ENCODE results near the gene MGAT3.
A peak's percentile ranks its signal among the peaks of the same experiment; 100 is the strongest.

The MGAT3 gene

DNA sequence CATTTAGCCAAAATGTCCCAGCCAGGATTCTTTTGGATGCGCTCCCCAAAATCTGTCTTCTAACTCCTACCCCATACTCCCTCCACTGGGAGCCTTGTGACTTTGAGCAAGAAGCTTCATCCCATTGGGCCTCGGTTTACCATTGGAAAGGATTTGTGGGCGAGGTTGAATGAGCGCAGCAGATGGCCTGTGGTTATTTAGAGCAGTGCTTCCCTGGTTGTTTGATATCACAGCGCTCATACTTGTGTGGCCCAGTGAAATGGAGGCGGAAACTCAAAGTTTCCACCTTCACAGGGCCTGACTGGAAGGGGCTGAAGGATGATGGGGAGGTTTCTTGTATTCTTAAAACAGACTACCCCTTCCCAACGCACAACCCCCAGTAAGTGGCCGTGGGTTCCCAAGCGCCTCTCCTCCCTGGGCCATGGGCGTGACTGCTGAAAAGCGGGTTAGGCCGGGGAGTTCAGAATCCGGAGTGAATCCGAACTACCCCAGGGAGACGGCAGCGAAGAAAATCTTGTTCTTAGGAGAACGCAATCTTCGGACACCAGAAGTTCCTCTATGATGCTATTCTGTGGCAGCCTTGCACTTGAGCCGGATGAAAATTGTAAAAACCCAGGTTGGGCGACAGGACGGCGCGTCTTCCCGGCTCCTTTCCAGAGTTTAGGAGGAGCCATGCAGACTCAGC is 62.3 kb downstream of the MGAT3 start:
- TF ChIP-seq, protein P1, sequence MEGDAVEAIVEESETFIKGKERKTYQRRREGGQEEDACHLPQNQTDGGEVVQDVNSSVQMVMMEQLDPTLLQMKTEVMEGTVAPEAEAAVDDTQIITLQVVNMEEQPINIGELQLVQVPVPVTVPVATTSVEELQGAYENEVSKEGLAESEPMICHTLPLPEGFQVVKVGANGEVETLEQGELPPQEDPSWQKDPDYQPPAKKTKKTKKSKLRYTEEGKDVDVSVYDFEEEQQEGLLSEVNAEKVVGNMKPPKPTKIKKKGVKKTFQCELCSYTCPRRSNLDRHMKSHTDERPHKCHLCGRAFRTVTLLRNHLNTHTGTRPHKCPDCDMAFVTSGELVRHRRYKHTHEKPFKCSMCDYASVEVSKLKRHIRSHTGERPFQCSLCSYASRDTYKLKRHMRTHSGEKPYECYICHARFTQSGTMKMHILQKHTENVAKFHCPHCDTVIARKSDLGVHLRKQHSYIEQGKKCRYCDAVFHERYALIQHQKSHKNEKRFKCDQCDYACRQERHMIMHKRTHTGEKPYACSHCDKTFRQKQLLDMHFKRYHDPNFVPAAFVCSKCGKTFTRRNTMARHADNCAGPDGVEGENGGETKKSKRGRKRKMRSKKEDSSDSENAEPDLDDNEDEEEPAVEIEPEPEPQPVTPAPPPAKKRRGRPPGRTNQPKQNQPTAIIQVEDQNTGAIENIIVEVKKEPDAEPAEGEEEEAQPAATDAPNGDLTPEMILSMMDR (conservative IDR thresholded peaks at IDR 0.05) = no peak
- TF ChIP-seq ZFX (IDR thresholded peaks at IDR 0.05) = no peak
- peak overlapping the region; percentile 100 for H3K27ac ChIP-seq

DNA sequence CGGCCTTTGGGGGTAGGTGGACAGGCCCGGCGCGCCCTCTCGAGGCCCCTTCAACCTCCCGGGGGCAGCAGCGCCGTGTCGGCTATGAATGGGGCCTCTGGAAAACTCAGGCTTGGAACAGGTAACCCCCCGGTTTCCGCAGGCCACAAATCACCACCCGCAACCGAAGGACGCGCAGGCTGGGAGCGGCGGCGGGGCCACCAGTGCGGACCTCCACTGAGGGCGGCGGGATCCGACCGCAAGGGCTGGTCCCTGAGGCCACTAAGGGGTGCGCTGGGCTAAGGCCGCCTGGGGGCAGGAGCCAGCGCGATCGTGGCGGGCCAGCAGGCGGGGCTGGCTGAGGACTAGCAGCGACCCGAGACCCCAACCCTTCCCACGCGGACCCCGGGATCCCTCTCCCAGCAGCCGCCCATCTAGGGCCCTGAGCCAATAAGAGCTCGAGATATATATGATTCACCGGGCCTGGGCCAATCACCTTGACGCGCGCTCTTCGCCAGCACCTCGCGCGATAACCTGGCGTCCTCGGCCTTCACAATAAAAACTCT is 62.9 kb downstream of the MGAT3 start:
- peak; percentile 86 for TF ChIP-seq ZFX (IDR thresholded peaks at IDR 0.05)
- TF ChIP-seq, protein P1 (conservative IDR thresholded peaks at IDR 0.05) = peak; percentile 58
- peak overlapping the region; percentile 100 for H3K27ac ChIP-seq

DNA sequence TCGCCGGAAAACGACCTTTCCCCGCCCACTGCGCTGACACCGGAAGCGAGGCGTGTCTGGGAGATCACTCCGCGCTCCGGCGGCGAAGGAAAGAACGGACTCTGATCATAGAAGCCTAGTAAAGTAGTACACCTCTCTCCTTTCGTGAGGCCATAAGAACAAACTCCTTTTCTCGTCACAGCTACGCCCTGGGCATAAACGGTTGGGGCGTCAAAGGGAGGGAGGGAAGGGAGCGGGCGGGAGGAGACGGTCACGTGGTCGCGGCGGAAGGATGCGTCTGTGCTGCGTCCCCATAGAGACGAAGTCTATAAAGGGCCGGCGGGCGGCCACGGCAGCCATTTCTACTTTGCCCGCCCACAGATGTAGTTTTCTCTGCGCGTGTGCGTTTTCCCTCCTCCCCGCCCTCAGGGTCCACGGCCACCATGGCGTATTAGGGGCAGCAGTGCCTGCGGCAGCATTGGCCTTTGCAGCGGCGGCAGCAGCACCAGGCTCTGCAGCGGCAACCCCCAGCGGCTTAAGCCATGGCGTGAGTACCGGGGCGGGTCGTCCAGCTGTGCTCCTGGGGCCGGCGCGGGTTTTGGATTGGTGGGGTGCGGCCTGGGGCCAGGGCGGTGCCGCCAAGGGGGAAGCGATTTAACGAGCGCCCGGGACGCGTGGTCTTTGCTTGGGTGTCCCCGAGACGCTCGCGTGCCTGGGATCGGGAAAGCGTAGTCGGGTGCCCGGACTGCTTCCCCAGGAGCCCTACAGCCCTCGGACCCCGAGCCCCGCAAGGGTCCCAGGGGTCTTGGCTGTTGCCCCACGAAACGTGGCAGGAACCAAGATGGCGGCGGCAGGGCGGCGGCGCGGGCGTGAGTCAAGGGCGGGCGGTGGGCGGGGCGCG is 63.7 kb downstream of the MGAT3 start, which contains the start of gene ATF4:
ATF4 (plus strand) TSS at position 337 of the 880 bp plus-strand sequence. CDS start 884 bp downstream, outside the sequence.
- peak within 1 kb of the TSS; percentile 100 for H3K27ac ChIP-seq
- TF ChIP-seq, protein P1 (conservative IDR thresholded peaks at IDR 0.05) = no peak
- no peak for TF ChIP-seq ZFX (IDR thresholded peaks at IDR 0.05)

DNA sequence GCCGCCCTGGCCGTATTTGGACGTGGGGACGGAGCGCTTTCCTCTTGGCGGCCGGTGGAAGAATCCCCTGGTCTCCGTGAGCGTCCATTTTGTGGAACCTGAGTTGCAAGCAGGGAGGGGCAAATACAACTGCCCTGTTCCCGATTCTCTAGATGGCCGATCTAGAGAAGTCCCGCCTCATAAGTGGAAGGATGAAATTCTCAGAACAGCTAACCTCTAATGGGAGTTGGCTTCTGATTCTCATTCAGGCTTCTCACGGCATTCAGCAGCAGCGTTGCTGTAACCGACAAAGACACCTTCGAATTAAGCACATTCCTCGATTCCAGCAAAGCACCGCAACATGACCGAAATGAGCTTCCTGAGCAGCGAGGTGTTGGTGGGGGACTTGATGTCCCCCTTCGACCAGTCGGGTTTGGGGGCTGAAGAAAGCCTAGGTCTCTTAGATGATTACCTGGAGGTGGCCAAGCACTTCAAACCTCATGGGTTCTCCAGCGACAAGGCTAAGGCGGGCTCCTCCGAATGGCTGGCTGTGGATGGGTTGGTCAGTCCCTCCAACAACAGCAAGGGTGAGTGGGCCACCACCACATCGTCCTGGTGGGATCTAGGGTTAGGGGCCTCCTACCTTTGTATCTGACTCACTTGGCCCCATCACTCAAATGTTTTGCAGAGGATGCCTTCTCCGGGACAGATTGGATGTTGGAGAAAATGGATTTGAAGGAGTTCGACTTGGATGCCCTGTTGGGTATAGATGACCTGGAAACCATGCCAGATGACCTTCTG is 64.5 kb downstream of the MGAT3 start:
- H3K27ac ChIP-seq = peak overlapping the region; percentile 100

DNA sequence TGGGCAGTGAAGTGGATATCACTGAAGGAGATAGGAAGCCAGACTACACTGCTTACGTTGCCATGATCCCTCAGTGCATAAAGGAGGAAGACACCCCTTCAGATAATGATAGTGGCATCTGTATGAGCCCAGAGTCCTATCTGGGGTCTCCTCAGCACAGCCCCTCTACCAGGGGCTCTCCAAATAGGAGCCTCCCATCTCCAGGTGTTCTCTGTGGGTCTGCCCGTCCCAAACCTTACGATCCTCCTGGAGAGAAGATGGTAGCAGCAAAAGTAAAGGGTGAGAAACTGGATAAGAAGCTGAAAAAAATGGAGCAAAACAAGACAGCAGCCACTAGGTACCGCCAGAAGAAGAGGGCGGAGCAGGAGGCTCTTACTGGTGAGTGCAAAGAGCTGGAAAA is 65.3 kb downstream of the MGAT3 start:
- peak overlapping the region; percentile 100 for H3K27ac ChIP-seq

DNA sequence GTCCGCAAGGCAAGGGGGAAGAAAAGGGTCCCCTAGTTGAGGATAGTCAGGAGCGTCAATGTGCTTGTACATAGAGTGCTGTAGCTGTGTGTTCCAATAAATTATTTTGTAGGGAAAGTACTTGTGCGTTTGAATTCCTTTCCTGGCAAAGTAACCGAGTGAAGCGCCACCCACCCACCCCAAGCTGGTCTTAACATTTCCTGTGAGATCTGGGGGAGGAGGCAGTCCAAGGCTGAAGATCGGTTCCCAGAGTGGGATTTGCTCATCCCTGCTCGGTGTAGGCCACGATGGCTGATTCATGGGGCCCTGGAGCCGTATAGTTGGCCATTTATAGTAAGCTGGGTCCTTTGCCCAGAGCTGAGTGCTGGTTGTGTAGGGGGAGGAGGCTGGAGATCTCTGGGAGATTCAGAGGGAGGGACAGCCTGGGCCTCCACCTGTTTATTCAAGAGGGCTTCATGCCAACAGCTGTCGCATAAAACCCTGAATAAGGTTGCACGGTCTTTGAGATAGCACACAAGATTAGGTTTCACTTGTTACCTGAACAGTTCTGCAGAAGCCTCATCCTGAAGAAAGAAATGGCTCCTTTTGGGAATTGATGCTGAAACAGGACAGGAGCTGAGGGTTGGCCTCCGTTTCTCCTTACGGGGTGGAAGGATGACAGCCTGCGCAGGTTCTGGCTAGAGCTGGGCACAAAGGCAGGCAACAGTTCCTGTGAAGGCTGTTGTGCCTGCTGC is 65.9 kb downstream of the MGAT3 start:
- no peak for TF ChIP-seq ZFX (IDR thresholded peaks at IDR 0.05)
- TF ChIP-seq, protein P1 (conservative IDR thresholded peaks at IDR 0.05) = no peak
- H3K27ac ChIP-seq = peak overlapping the region; percentile 100

DNA sequence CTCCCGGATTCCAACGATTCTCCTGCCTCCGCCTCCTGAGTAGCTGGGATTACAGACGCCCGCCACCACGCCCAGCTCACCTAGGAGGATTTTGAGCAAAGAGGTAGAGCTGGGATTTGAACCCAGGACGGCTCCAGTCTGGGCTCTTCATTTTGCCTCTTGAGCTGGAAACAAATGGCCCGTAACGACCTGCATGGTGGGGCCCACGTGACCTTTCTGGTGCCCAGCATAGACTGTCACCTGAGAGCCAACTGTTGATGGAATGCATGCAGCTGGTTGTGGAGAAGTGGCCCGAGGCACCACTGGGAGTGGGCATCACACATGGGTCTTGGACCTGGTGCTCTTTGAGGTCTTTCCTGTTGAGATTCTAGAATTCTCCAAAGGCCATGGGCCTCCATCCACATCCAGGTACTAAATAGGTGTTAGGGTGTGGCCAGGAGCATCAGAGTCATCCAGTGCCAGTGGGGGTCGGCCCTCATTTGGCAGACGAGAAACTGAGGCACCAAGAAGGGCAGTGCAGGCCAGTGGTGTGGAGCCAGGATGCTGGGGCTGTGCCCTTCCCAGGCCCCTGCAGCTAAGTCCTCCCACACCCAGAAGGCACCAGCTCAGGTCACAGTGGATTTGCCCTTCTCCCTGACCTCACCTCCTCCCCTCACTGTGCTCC is 67.4 kb downstream of the MGAT3 start:
- H3K27ac ChIP-seq = no peak overlapping the region
- TF ChIP-seq, protein P1 (conservative IDR thresholded peaks at IDR 0.05) = no peak
- no peak for TF ChIP-seq ZFX (IDR thresholded peaks at IDR 0.05)

Measured in C4-2B (cell line).